Mesenchymal stem cell (in vitro differentiated cells and primary cell): ENCODE data around the gene ESRRB.

Source experiments
- DNase-seq: peaks from one replicate; pipeline ENCODE4 v3.0.0-alpha.2; 2013
- H2AFZ ChIP-seq: one replicate; pipeline ENCODE4 v1.6.1; 2013; ENCODE audit warnings: low read depth, mild to moderate bottlenecking, control low read depth, inconsistent platforms, low read length, moderate library complexity
- H2AK5ac ChIP-seq: 2 replicates; pipeline ENCODE4 v1.6.1; 2013; ENCODE audit warnings: low read length, moderate library complexity, mild to moderate bottlenecking, inconsistent platforms; ENCODE audit not compliant: severe bottlenecking
- H2BK120ac ChIP-seq: one replicate; pipeline ENCODE4 v1.6.1; 2013; ENCODE audit warnings: low read depth, mild to moderate bottlenecking, inconsistent platforms, low read length, moderate library complexity
- H2BK12ac ChIP-seq, 2 experiments: one replicate each; pipeline ENCODE4 v1.6.1; 2013; ENCODE audit warnings: inconsistent platforms in 2 of 2, low read length in 2 of 2, mild to moderate bottlenecking in 2 of 2, moderate library complexity in 2 of 2, control low read depth in 1 of 2
- H2BK15ac ChIP-seq: one replicate; pipeline ENCODE4 v1.6.1; 2013; ENCODE audit warnings: mild to moderate bottlenecking, low read depth, inconsistent platforms; ENCODE audit not compliant: poor library complexity, severe bottlenecking
- H2BK5ac ChIP-seq: 2 replicates; pipeline ENCODE4 v1.6.1; 2013; ENCODE audit warnings: low read depth, mild to moderate bottlenecking, low read length, control low read depth, inconsistent platforms; ENCODE audit not compliant: poor library complexity, severe bottlenecking
- H3K14ac ChIP-seq, 2 experiments: one replicate each; pipeline ENCODE4 v1.6.1; 2013; ENCODE audit warnings: inconsistent platforms in 2 of 2, low read length in 2 of 2, control low read depth in 1 of 2, mild to moderate bottlenecking in 1 of 2, moderate library complexity in 1 of 2
- H3K18ac ChIP-seq, 2 experiments: one replicate each; pipeline ENCODE4 v1.6.1; 2013; ENCODE audit warnings: inconsistent platforms in 2 of 2, low read length in 2 of 2, control low read depth in 1 of 2, low read depth in 1 of 2, mild to moderate bottlenecking in 1 of 2
- H3K23ac ChIP-seq, 2 experiments: one replicate each; pipeline ENCODE4 v1.6.1; 2013; ENCODE audit warnings: inconsistent platforms in 2 of 2, low read length in 2 of 2, mild to moderate bottlenecking in 2 of 2, moderate library complexity in 2 of 2, control low read depth in 1 of 2
- H3K27ac ChIP-seq: 2 replicates; pipeline ENCODE4 v1.5.1; 2013; ENCODE audit warnings: mild to moderate bottlenecking, moderate library complexity, low read length, control low read depth, inconsistent platforms; ENCODE audit not compliant: poor library complexity, severe bottlenecking
- H3K27me3 ChIP-seq, 2 experiments: 2 replicates each; pipeline versions ENCODE4 v1.6.1 to v1.7.0; 2013; ENCODE audit warnings: low read length in 2 of 2, mild to moderate bottlenecking in 2 of 2, moderate library complexity in 2 of 2, control low read depth in 1 of 2, inconsistent platforms in 1 of 2; ENCODE audit not compliant: control insufficient read depth in 1 of 2, insufficient read depth in 1 of 2
- H3K36me3 ChIP-seq, 2 experiments: 2 replicates each; pipeline versions ENCODE4 v1.6.1 to v1.7.0; 2013; ENCODE audit warnings: low read length in 2 of 2, control low read depth in 1 of 2, inconsistent platforms in 1 of 2, low read depth in 1 of 2, mild to moderate bottlenecking in 1 of 2; ENCODE audit not compliant: insufficient read depth in 2 of 2, control insufficient read depth in 1 of 2
- H3K4ac ChIP-seq, 2 experiments: one replicate each; pipeline ENCODE4 v1.6.1; 2013; ENCODE audit warnings: inconsistent platforms in 2 of 2, low read length in 2 of 2, mild to moderate bottlenecking in 2 of 2, moderate library complexity in 2 of 2, control low read depth in 1 of 2, low read depth in 1 of 2
- H3K4me1 ChIP-seq: 2 replicates; pipeline ENCODE4 v1.6.1; 2013; ENCODE audit warnings: low read depth, low read length, control low read depth; ENCODE audit not compliant: control insufficient read depth, insufficient read depth
- H3K4me2 ChIP-seq: 2 replicates; pipeline ENCODE4 v1.6.1; 2013; ENCODE audit warnings: low read length, mild to moderate bottlenecking, inconsistent platforms; ENCODE audit not compliant: poor library complexity, severe bottlenecking
- H3K4me3 ChIP-seq, 2 experiments: 2 replicates each; pipeline versions ENCODE4 v1.5.1 to v1.7.0; 2013; ENCODE audit warnings: low read length in 2 of 2, mild to moderate bottlenecking in 2 of 2, control low read depth in 1 of 2, low read depth in 1 of 2; ENCODE audit not compliant: insufficient read depth in 1 of 2
- H3K79me1 ChIP-seq: replicated peaks from 2 replicates; pipeline ENCODE4 v1.6.1; 2013; ENCODE audit warnings: mild to moderate bottlenecking, control low read depth, low read length, inconsistent platforms; ENCODE audit not compliant: poor library complexity, severe bottlenecking
- H3K9ac ChIP-seq: 2 replicates; pipeline ENCODE4 v1.7.0; 2013; ENCODE audit warnings: mild to moderate bottlenecking, low read length, moderate library complexity
- H3K9me3 ChIP-seq: 2 replicates; pipeline ENCODE4 v1.7.0; 2013; ENCODE audit warnings: mild to moderate bottlenecking, low read length; ENCODE audit not compliant: control insufficient read depth
- H4K8ac ChIP-seq: one replicate; pipeline ENCODE4 v1.6.1; 2013; ENCODE audit warnings: inconsistent platforms, mild to moderate bottlenecking, low read length, moderate library complexity
- H4K91ac ChIP-seq: one replicate; pipeline ENCODE4 v1.6.1; 2013; ENCODE audit warnings: mild to moderate bottlenecking, low read length, inconsistent platforms
- WGBS: methylation state at CpG from one replicate; pipeline ENCODE4 v1.1.7; 2013; ENCODE audit warnings: mixed read lengths; 5-methylcytosine and 5-hydroxymethylcytosine counted together

The ESRRB gene

DNA sequence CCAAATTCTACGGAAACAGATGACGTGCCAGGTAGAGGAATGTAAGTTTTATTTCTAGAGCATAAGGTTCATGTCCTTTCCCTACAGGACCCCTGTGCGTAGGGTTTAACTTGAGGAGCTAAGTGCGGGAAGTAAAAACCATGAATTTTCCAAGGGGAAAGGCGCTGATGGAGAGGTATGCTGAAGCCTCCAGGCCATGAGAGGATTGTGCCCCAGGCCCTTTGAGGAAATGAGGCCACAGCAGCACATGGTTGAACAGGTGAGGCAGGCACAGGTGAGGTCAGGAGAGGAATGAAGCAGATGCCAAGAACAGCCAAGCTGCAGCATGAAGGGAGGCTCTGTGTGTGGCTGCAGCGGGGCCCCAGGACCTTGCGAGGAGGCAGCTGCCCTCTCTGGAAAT is 14.7 kb downstream of the ESRRB start:
- Histone ChIP-seq H3K4me2 (no peak overlapping the region), H4K8ac (no peak overlapping the region), H2AFZ (no peak overlapping the region), H3K14ac (no peak overlapping the region), H3K27me3 (peaks cover 3 to 40% of the 10 kb centered on the region in 2 experiments), H2BK5ac (no peak overlapping the region), H3K27ac (no peak overlapping the region), H3K36me3 (no peaks in the 10 kb centered on the region), H3K4ac (no peak overlapping the region), H2BK15ac (no peak overlapping the region), H3K4me1 (peaks cover 2% of the 10 kb centered on the region), H3K9ac (no peak overlapping the region), H3K23ac (no peak overlapping the region), H3K79me1 (no peaks in the 10 kb centered on the region), H3K18ac (no peak overlapping the region), H3K9me3 (no peaks in the 10 kb centered on the region), H3K4me3 (no peak overlapping the region), H2AK5ac (no peak overlapping the region), H2BK12ac (no peak overlapping the region), H4K91ac (no peak overlapping the region), H2BK120ac (no peak overlapping the region)
- no peak for DNase-seq
- 91% methylated on average over 7 of the region's 7 CpGs for WGBS

DNA sequence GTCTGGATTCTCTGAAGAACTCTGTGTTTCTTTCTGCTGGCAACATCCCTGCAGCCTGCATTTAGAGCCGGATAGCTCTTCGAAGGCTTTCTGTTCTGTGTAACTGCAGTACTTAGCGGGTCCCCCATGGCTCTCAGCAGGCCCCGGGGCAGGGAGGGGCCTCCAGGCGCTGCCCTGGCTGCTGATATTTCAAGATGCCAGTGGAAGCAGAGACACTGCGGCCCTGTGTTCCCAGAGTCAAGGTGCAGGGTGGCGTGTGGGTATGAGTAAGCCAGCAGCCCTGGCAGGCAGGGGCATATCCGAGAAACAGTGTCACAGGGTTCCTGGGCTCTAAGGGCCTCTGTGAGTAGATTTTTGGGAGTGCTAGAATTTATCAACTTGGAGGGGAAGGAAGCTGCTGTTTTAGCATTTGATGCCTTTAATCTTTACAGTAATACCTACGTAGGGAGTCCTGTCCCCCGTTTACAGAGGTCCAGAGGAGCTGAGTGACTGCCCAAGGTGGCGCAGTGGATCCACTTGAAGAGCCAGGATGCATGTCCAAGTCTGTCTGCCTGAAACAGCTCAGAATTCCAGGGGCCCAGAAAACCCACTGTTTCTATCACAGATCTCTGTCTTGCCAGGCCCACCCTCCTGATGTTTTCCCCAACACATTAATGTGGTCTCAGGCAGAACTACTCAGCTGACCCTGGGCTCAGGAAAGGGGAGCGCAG is 16.2 kb downstream of the ESRRB start:
- H3K23ac ChIP-seq = no peak overlapping the region
- no peak overlapping the region for H4K8ac ChIP-seq
- no peak overlapping the region for H2BK12ac ChIP-seq
- 74% methylated on average over 12 of the region's 12 CpGs for WGBS
- no peak overlapping the region for H3K18ac ChIP-seq
- H3K27me3 ChIP-seq = peaks cover 3 to 35% of the 10 kb centered on the region in 2 experiments
- no peak overlapping the region for H3K4me2 ChIP-seq
- H3K4me3 ChIP-seq = no peak overlapping the region
- H2BK120ac ChIP-seq = no peak overlapping the region
- no peak overlapping the region for H2AFZ ChIP-seq
- H3K4ac ChIP-seq = no peak overlapping the region
- H2BK15ac ChIP-seq = no peak overlapping the region
- H3K14ac ChIP-seq = no peak overlapping the region
- no peaks in the 10 kb centered on the region for H3K79me1 ChIP-seq
- no peaks in the 10 kb centered on the region for H3K36me3 ChIP-seq
- no peaks in the 10 kb centered on the region for H3K4me1 ChIP-seq
- H4K91ac ChIP-seq = no peak overlapping the region
- no peak for DNase-seq
- H2AK5ac ChIP-seq = no peak overlapping the region
- no peak overlapping the region for H3K27ac ChIP-seq
- H2BK5ac ChIP-seq = no peak overlapping the region
- H3K9me3 ChIP-seq = no peaks in the 10 kb centered on the region
- H3K9ac ChIP-seq = no peak overlapping the region

DNA sequence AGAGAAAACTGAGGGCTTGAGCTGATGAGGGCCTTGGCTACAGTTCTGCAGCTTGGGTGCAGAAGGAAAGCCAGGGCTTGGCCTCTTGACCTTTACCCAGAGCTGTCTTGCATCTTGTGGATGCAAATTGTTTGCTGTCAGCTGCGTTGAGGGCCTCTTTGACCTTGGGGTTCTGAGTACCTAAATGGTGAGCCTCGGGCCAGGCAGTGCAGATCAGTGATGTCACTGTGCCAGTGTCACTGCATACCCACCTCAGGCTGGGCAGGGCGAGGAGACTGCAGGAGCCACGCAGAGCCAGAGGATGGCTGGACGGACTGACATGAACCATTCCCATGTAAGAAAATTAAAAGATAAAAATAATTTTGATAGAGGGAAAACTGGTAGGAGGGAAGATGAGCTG is 18.6 kb downstream of the ESRRB start:
- WGBS = 66% methylated on average over 3 of the region's 5 CpGs
- Histone ChIP-seq H2BK5ac (no peak overlapping the region), H2AFZ (no peak overlapping the region), H3K36me3 (no peaks in the 10 kb centered on the region), H3K4me1 (no peaks in the 10 kb centered on the region), H3K4ac (no peak overlapping the region), H3K23ac (no peak overlapping the region), H3K9ac (no peak overlapping the region), H3K4me2 (no peak overlapping the region), H2BK120ac (no peak overlapping the region), H2BK15ac (no peak overlapping the region), H4K91ac (no peak overlapping the region), H3K79me1 (no peaks in the 10 kb centered on the region), H2BK12ac (no peak overlapping the region), H3K14ac (no peak overlapping the region), H3K27ac (no peak overlapping the region), H4K8ac (no peak overlapping the region), H2AK5ac (no peak overlapping the region), H3K4me3 (no peak overlapping the region), H3K18ac (no peak overlapping the region), H3K9me3 (no peaks in the 10 kb centered on the region), H3K27me3 (peaks cover 16 to 46% of the 10 kb centered on the region in 2 experiments)
- DNase-seq = no peak

DNA sequence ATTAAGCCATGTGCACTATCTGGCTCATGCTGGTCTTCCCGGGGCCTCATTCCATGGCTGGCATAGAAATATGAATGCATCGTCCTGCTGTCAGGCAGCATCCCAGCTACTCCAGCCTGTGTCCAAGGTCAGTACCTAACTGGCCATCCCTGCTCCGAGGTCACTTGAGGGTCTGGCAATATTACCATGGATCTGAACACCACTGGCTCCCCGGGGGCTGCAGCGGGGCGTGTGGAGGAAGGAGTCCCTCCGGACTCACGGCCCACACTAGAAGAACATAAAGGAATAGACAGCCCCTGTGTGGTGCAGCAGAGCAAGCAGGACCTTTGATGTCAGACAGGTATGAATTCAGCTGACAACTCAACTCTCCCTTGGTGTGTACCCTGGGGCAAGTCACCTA is 19.2 kb downstream of the ESRRB start:
- Histone ChIP-seq H3K27me3 (peaks cover 17 to 48% of the 10 kb centered on the region in 2 experiments), H2AK5ac (no peak overlapping the region), H3K23ac (no peak overlapping the region), H3K36me3 (no peaks in the 10 kb centered on the region), H3K14ac (no peak overlapping the region), H3K4me2 (no peak overlapping the region), H2BK15ac (no peak overlapping the region), H3K4ac (no peak overlapping the region), H3K79me1 (no peaks in the 10 kb centered on the region), H3K4me3 (no peak overlapping the region), H3K4me1 (no peaks in the 10 kb centered on the region), H4K91ac (no peak overlapping the region), H2AFZ (no peak overlapping the region), H4K8ac (no peak overlapping the region), H3K9me3 (no peaks in the 10 kb centered on the region), H2BK5ac (no peak overlapping the region), H3K27ac (no peak overlapping the region), H2BK12ac (no peak overlapping the region), H3K18ac (no peak overlapping the region), H2BK120ac (no peak overlapping the region), H3K9ac (no peak overlapping the region)
- DNase-seq = no peak
- WGBS = 88% methylated on average over 8 of the region's 8 CpGs
